ENCODE measurements around the gene NOC2L. TPM values are rescaled to one million over a fixed set of nuclear protein-coding genes. Genes with fewer than 3 reads are reported as not detected.
"Not testable (repeated sequence)": the region's sequence is repeated elsewhere in the genome, so short reads cannot be mapped to it uniquely, and the experiment has no call there.

NOC2L gene
- total RNA-seq, 2 experiments from 2014 or later = 58.2 to 58.4 TPM

- CTCF ChIA-PET = interaction anchor here (0.7 kb wide), 1 partner anchor 23 kb away, joined by 3 read pairs; no protein-coding TSS in a partner anchor
- no peak overlapping the region for H3K4me3 Mint-ChIP-seq
- POLR2A ChIA-PET = interaction anchor here (1.1 kb wide), 1 partner anchor 14 kb away, joined by 4 read pairs; the partner anchor contains the start of gene ISG15
- no peaks in the 10 kb centered on the region for H3K9me3 Mint-ChIP-seq
- no peak for DNase-seq
- no peak overlapping the region for H3K27ac Mint-ChIP-seq
- peaks cover 42% of the 10 kb centered on the region for H3K27me3 Mint-ChIP-seq
- peaks cover 8% of the 10 kb centered on the region for H3K4me1 Mint-ChIP-seq
- no peaks in the 10 kb centered on the region for H3K36me3 Mint-ChIP-seq (ENCODE audit: low read depth)
These were observed 40.1 kb upstream of the NOC2L start for GRCh38 chr1:998995-999724.

- peaks cover 40% of the 10 kb centered on the region for H3K27me3 Mint-ChIP-seq
- peaks cover 8% of the 10 kb centered on the region for H3K4me1 Mint-ChIP-seq
- POLR2A ChIA-PET = no interaction called here
- H3K4me3 Mint-ChIP-seq = no peak overlapping the region
- H3K27ac Mint-ChIP-seq = no peak overlapping the region
- no peak for DNase-seq
- H3K9me3 Mint-ChIP-seq = no peaks in the 10 kb centered on the region
- no peaks in the 10 kb centered on the region for H3K36me3 Mint-ChIP-seq (ENCODE audit: low read depth)
- CTCF ChIA-PET = no interaction called here
These were observed 39.6 kb upstream of the NOC2L start for GRCh38 chr1:998745-998994.

- Mint-ChIP-seq H3K4me1 (peaks cover 8% of the 10 kb centered on the region), H3K9me3 (no peaks in the 10 kb centered on the region), H3K4me3 (no peak overlapping the region), H3K27me3 (peaks cover 36% of the 10 kb centered on the region), H3K27ac (no peak overlapping the region), H3K36me3 (ENCODE audit: low read depth) (no peaks in the 10 kb centered on the region)
- CTCF ChIA-PET = no interaction called here
- POLR2A ChIA-PET = interaction anchor here (1.3 kb wide), 1 partner anchor 15 kb away, joined by 9 read pairs; the partner anchor contains the start of gene ISG15
- no peak for DNase-seq
These were observed 39.1 kb upstream of the NOC2L start for GRCh38 chr1:997993-998744.

GRCh38 chr1:997713-997992, 38.6 kb upstream of the NOC2L start:
- peaks cover under 1% of the 10 kb centered on the region for H3K9me3 Mint-ChIP-seq
- ChIA-PET CTCF (no interaction called here), POLR2A (interaction anchor here (1.3 kb wide), 1 partner anchor 16 kb away, joined by 9 read pairs; the partner anchor contains the start of gene ISG15)
- H3K27ac Mint-ChIP-seq = no peak overlapping the region
- H3K36me3 Mint-ChIP-seq (ENCODE audit: low read depth) = peaks cover under 1% of the 10 kb centered on the region
- peaks cover 34% of the 10 kb centered on the region for H3K27me3 Mint-ChIP-seq
- H3K4me3 Mint-ChIP-seq = no peak overlapping the region
- H3K4me1 Mint-ChIP-seq = peaks cover 11% of the 10 kb centered on the region
- DNase-seq = no peak

GRCh38 chr1:996851-997712, 38.0 kb upstream of the NOC2L start:
- Mint-ChIP-seq H3K4me3 (no peak overlapping the region), H3K36me3 (ENCODE audit: low read depth) (peaks cover 3% of the 10 kb centered on the region), H3K27me3 (peaks cover 36% of the 10 kb centered on the region), H3K4me1 (peaks cover 14% of the 10 kb centered on the region), H3K27ac (no peak overlapping the region), H3K9me3 (peaks cover 4% of the 10 kb centered on the region)
- no peak for DNase-seq
- ChIA-PET POLR2A (interaction anchor here (1.3 kb wide), 1 partner anchor 17 kb away, joined by 9 read pairs; the partner anchor contains the start of gene ISG15), CTCF (no interaction called here)

GRCh38 chr1:995665-996633, 36.9 kb upstream of the NOC2L start:
- Mint-ChIP-seq H3K27me3 (peaks cover 34% of the 10 kb centered on the region), H3K9me3 (peaks cover 7% of the 10 kb centered on the region), H3K4me3 (no peak overlapping the region), H3K27ac (no peak overlapping the region), H3K36me3 (ENCODE audit: low read depth) (peaks cover 3% of the 10 kb centered on the region), H3K4me1 (peaks cover 22% of the 10 kb centered on the region)
- no peak for DNase-seq
- ChIA-PET CTCF (interaction anchor here (2.2 kb wide), 1 partner anchor 12 kb away, joined by 9 read pairs; no protein-coding TSS in a partner anchor), POLR2A (no interaction called here)

GRCh38 chr1:994546-994945, 35.5 kb upstream of the NOC2L start:
- H3K4me3 Mint-ChIP-seq; DNase-seq; H3K9me3 Mint-ChIP-seq; H3K36me3 Mint-ChIP-seq (ENCODE audit: low read depth); POLR2A ChIA-PET: not testable (repeated sequence)
- H3K4me1 Mint-ChIP-seq = peaks cover 16% of the 10 kb centered on the region
- CTCF ChIA-PET = interaction anchor here (0.8 to 2.2 kb wide), 3 partner anchors 10 to 31 kb away, joined by 3 to 9 read pairs (median 6); partner anchors contain the start of gene PERM1
- H3K27ac Mint-ChIP-seq = peak overlapping the region; percentile 44
- H3K27me3 Mint-ChIP-seq = peaks cover 34% of the 10 kb centered on the region

- no peak overlapping the region for H3K27ac Mint-ChIP-seq
- H3K4me3 Mint-ChIP-seq = no peak overlapping the region
- H3K27me3 Mint-ChIP-seq = peaks cover 43% of the 10 kb centered on the region
- peaks cover 16% of the 10 kb centered on the region for H3K4me1 Mint-ChIP-seq
- CTCF ChIA-PET = interaction anchor here (0.7 to 1.2 kb wide), 4 partner anchors 9 to 89 kb away, joined by 3 to 5 read pairs (median 4); no protein-coding TSS in a partner anchor
- H3K36me3 Mint-ChIP-seq (ENCODE audit: low read depth) = peaks cover 7% of the 10 kb centered on the region
- POLR2A ChIA-PET = interaction anchor here (1.1 kb wide), 1 partner anchor 20 kb away, joined by 4 read pairs; the partner anchor contains the start of gene ISG15
- no peak for DNase-seq
- H3K9me3 Mint-ChIP-seq = peaks cover 9% of the 10 kb centered on the region
These were observed 34.4 kb upstream of the NOC2L start for GRCh38 chr1:993379-993995.

- H3K27me3 Mint-ChIP-seq = peaks cover 44% of the 10 kb centered on the region
- H3K27ac Mint-ChIP-seq = no peak overlapping the region
- peaks cover 8% of the 10 kb centered on the region for H3K36me3 Mint-ChIP-seq (ENCODE audit: low read depth)
- peaks cover 9% of the 10 kb centered on the region for H3K9me3 Mint-ChIP-seq
- DNase-seq = no peak
- H3K4me1 Mint-ChIP-seq = peaks cover 16% of the 10 kb centered on the region
- ChIA-PET POLR2A (interaction anchor here (1.3 kb wide), 1 partner anchor 21 kb away, joined by 4 read pairs; the partner anchor contains the start of gene ISG15), CTCF (interaction anchor here (1.0 to 1.2 kb wide), 3 partner anchors 10 to 88 kb away, joined by 3 read pairs; no protein-coding TSS in a partner anchor)
- no peak overlapping the region for H3K4me3 Mint-ChIP-seq
These were observed 33.3 kb upstream of the NOC2L start for GRCh38 chr1:992362-992761.

- Mint-ChIP-seq H3K36me3 (ENCODE audit: low read depth) (peaks cover 8% of the 10 kb centered on the region), H3K4me3 (no peak overlapping the region), H3K4me1 (peaks cover 16% of the 10 kb centered on the region), H3K27ac (no peak overlapping the region), H3K9me3 (peaks cover 9% of the 10 kb centered on the region), H3K27me3 (peaks cover 40% of the 10 kb centered on the region)
- no peak for DNase-seq
- ChIA-PET CTCF (interaction anchor here (0.8 to 1.1 kb wide), 2 partner anchors 10 to 16 kb away, joined by 3 read pairs; no protein-coding TSS in a partner anchor), POLR2A (interaction anchor here (1.3 kb wide), 1 partner anchor 21 kb away, joined by 4 read pairs; the partner anchor contains the start of gene ISG15)
These were observed 32.8 kb upstream of the NOC2L start for GRCh38 chr1:991895-992294.

GRCh38 chr1:991275-991674, 32.2 kb upstream of the NOC2L start:
- Mint-ChIP-seq H3K27me3 (peaks cover 42% of the 10 kb centered on the region), H3K4me1 (peaks cover 16% of the 10 kb centered on the region)
- CTCF ChIA-PET = interaction anchor here (0.8 kb wide), 1 partner anchor 15 kb away, joined by 3 read pairs; no protein-coding TSS in a partner anchor
- H3K36me3 Mint-ChIP-seq (ENCODE audit: low read depth); H3K27ac Mint-ChIP-seq; H3K4me3 Mint-ChIP-seq; DNase-seq; H3K9me3 Mint-ChIP-seq: not testable (repeated sequence)
- POLR2A ChIA-PET = interaction anchor here (1.3 kb wide), 1 partner anchor 22 kb away, joined by 4 read pairs; the partner anchor contains the start of gene ISG15

Measured in activated CD4-positive, alpha-beta memory T cell treated with anti-CD3 and anti-CD28 coated beads, Interleukin-2, amount 10 ng/mL, durations not matched to agents 7 days and 5 days (primary cell).